Inflammatory macrophage treated with lipopolysaccharide for 1 hour (primary cell): ENCODE data around the gene NMNAT2.
A peak's percentile ranks its signal among the peaks of the same experiment; 100 is the strongest.

Experiments used
- DNase-seq, 2 donors: peaks; one replicate each; pipeline ENCODE4 v3.0.0-alpha.2; 2020 to 2022

Gene NMNAT2

GRCh38 chr1:183363972-183364371 lies 54.2 kb downstream of the NMNAT2 start:
- peak; percentile 98 to 99 for DNase-seq

DNA sequence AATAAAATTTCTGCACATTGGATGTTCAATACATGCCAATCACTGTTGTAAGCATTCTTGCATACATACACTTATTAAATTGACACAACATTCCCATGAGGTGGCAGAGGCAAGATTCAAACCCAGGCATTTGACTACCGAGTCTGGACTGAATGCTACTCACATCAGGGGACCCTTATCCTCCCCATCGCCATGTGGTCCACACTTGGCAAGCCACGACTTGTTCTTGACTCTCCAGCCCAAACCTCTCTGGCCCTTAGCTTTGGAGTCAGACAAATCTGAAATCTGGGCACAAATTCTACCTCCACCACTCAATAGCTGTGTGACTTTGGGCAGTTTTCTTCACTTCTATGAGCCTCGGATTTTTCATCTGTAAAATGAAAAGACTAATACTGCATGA lies 57.1 kb downstream of the NMNAT2 start:
- DNase-seq = no peak

- DNase-seq = no peak
Observed at GRCh38 chr1:183360473-183360872, 57.7 kb downstream of the NMNAT2 start.

GRCh38 chr1:183356534-183357182 lies 61.5 kb downstream of the NMNAT2 start:
- DNase-seq = no peak

GRCh38 chr1:183355797-183356196 lies 62.4 kb downstream of the NMNAT2 start:
- DNase-seq = no peak

GRCh38 chr1:183355181-183355580 lies 63.0 kb downstream of the NMNAT2 start:
- DNase-seq = no peak

- no peak for DNase-seq
Observed at GRCh38 chr1:183353597-183353996, 64.6 kb downstream of the NMNAT2 start.

DNA sequence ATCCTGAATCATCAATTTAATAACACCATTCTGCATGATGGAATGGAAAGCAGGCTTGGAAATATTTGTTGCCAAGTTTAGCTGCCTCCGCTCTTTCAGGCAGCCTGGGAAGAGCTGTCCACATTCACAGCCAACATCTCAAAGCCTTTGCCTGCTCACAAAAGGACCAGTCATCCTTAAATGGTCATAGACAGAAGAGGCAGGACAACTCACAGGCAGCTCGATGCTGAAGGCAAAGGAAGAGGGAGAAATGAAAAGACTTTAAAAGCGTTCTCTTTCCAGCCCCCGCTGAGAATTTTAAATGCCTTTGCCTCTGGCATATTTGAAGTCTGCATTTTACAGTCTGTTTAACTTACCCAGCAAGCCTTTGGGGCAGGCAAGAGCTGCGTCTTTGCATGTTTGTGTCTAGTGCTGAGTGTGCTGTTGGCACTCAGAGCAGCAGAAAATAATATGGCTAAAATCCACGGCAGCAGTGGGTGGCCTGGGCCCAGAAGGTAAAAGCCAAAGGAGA lies 68.9 kb downstream of the NMNAT2 start:
- DNase-seq = no peak

DNA sequence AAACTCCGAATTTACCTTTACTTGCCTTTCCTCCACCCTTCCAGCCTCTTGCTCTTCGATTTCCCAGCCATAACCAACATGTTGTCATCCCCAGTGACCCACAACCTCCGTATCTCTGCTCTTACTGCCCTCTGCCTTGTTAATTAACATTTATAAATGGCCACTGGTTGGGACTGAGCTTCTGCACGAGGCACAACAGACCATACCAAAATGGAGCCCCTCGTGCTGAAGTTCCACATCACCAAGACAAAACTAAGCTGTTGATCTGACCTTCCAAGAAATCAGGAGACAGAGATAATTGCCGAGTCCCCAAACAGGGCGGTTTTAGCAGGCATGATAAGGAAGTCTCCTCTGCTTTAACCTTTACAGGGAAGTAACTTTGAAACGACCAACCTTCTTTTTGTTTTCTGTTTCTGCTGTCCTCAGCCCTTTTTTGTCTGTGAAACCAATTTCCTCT lies 71.9 kb downstream of the NMNAT2 start:
- peak in 1 of 2 donors; percentile 2 for DNase-seq

- no peak for DNase-seq
Observed at GRCh38 chr1:183339556-183340167, 78.5 kb downstream of the NMNAT2 start.

DNA sequence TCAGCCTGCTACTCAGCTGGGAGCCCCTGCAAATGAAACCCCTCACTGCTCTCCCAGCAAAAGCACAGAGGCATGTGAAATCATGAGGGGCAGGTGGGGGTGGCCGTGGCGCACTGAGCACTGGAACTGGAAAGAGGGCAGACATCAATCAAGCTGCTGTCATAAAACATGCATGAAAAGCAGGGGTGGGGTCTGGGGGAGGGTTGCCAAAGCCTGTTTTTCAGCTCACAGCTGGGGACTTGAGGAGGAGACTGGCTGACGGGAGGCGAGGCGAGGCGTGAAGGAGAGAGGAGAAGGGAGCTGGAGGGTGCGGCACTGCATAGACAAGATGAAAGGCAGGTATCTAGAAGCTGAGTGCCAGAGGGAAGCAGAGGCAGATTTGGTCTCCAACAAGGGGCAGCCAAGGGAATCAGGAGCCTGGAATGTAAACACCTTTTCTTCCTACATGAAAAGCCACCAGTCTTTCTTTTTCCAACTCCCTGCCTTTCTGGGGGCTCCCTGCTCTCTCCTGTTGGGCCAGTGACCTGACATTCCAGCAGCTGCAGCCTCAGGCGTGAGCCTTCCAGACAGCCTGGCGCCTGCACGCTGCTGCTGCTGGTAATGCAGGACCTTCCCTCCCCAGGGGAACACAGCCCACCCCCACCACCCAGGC lies 87.0 kb downstream of the NMNAT2 start:
- no peak for DNase-seq

DNA sequence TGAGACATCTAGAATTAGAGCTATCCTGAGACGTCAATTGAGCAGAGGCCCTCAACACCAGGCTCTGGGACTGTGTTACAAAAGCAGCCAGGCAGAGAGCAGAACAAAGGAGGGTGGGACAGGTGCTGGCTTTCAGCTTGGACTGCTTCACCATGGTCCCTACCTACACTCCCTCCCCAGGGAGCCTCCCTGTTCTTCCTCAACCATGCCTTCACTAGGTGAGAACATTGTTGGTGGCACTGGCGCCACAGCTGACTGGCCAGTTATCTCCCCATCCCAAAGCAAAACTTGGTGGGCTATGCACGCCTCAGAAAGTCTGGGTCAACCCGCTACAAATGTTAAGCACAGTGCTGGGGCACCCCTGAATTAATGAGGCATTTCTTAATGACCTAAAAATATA lies 87.8 kb downstream of the NMNAT2 start:
- no peak for DNase-seq

- DNase-seq = no peak
Observed at GRCh38 chr1:183328371-183328770, 89.8 kb downstream of the NMNAT2 start.

- no peak for DNase-seq
Observed at GRCh38 chr1:183327434-183328290, 90.5 kb downstream of the NMNAT2 start.

DNA sequence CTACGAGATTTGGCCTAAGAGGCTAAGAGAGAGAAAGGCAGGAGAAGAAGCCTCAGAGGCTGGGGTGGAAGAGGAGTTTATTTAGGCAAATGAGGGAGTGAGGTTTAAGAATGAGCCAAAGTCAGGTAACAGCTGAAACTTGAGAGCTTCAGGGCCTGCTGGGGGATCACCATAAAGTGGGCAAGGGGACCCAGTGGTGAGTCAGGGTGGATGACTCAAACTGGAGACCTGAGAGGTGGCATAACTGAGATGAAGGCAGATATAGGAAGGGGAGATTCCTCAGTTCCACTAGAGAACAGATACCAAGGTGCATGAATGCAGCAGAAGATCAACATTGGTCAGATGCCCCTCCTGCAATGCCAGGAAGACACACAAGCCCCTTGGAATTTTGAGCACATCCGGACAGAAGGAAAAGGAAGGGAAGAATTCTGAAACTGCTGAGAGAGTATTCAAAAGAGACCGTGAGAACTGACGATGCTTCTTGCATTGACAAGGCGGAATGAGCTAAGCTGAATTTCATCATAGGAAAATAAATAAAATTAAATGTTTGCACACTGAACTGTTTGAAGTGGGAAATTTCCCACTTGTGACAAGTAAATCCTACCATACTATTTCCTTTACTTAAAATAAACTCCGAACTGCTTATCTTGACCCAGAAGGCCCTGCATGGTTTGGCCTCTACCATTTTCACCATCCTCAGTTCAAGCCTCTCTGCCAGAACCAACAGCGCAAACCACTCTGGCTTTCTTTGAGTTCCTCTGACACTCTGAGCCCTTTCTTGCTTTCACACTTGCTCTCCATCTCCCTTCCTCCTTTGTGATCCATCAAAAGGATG lies 94.1 kb downstream of the NMNAT2 start:
- DNase-seq = no peak

- DNase-seq = peak; percentile 12 to 67
Observed at GRCh38 chr1:183319606-183320005, 98.6 kb downstream of the NMNAT2 start.

DNA sequence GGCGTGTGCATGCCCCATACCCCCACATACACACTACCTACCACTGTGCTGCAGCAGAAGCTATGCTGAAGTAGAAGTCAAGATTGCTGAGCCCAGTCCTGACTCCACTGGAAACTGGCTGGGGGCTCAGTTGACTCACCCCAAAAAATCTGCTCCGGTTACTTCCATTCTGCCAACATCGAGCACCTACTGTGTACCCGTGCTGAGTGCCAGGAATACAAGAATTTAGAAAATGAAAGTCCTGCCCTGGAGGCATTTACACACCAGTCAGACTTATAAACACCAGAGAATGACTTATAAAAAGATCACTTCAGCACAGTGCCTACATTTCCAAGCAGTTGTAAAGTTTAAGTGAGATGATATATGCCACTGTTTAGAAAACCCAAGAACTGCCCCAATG lies 99.1 kb downstream of the NMNAT2 start:
- DNase-seq = no peak

- peak; percentile 80 to 95 for DNase-seq
Observed at GRCh38 chr1:183318433-183318832, 99.7 kb downstream of the NMNAT2 start.

GRCh38 chr1:183315991-183316758 lies 102.0 kb downstream of the NMNAT2 start:
- no peak for DNase-seq

- DNase-seq = no peak
Observed at GRCh38 chr1:183313063-183313462, 105.1 kb downstream of the NMNAT2 start.

- peak; percentile 47 to 76 for DNase-seq
Observed at GRCh38 chr1:183310753-183311479, 107.3 kb downstream of the NMNAT2 start.
